ENCODE data around the gene KIRREL2.

GRCh38 chr19:35860818-35861639 is 4.3 kb downstream of the KIRREL2 start:
- no peak for TF ChIP-seq CTCF (IDR thresholded peaks at IDR 0.05)
- TF ChIP-seq POLR2A (IDR thresholded peaks at IDR 0.05): no peak
